Suprapubic skin (tissue), 4 donors: ENCODE data around the gene REXO1. TPM values are rescaled to one million over a fixed set of nuclear protein-coding genes. Genes with fewer than 3 reads are reported as not detected.
A peak's percentile ranks its signal among the peaks of the same experiment; 100 is the strongest.

Experiments
- DNase-seq, 2 donors: peaks; one replicate each; pipeline ENCODE4 v3.0.0-alpha.2; 2019; ENCODE audit warnings: low spot score in 2 of 2
- H3K27ac ChIP-seq: fragments of 200-600 bp; sonication (generic); one replicate; pipeline ENCODE4 v1.5.1; 2019
- H3K27me3 ChIP-seq: fragments of 200-600 bp; sonication (generic); one replicate; pipeline ENCODE4 v1.5.1; 2019
- H3K36me3 ChIP-seq: fragments of 200-600 bp; sonication (generic); one replicate; pipeline ENCODE4 v1.5.1; 2019
- H3K4me1 ChIP-seq: fragments of 200-600 bp; sonication (generic); one replicate; pipeline ENCODE4 v1.5.1; 2019
- H3K4me3 ChIP-seq: fragments of 200-600 bp; sonication (generic); one replicate; pipeline ENCODE4 v1.5.1; 2019; ENCODE audit warnings: mild to moderate bottlenecking
- H3K9me3 ChIP-seq: fragments of 200-600 bp; sonication (generic); one replicate; pipeline ENCODE4 v1.5.1; 2019
- EP300 ChIP-seq: sonication (generic); formaldehyde crosslinking; IDR thresholded peaks from one replicate; pipeline ENCODE4 v1.6.1; 2017; ENCODE audit warnings: antibody characterized with exemption
- POLR2A ChIP-seq, 2 donors: fragments of 450-650 bp; IDR thresholded peaks; one replicate each; pipeline ENCODE4 v1.6.1; 2017; ENCODE audit warnings: antibody characterized with exemption in 2 of 2, mild to moderate bottlenecking in 2 of 2, moderate library complexity in 2 of 2
- POLR2AphosphoS5 ChIP-seq, 3 donors: sonication (generic); formaldehyde crosslinking; IDR thresholded peaks; one replicate each; pipeline ENCODE4 v1.6.1; 2017; ENCODE audit warnings: antibody characterized with exemption in 3 of 3
- WGBS: methylation state at CpG from one replicate; pipeline ENCODE4 v1.1.5; 2018; 5-methylcytosine and 5-hydroxymethylcytosine counted together
- total RNA-seq, 4 donors: library from RNA; depleted of rRNA; stranded (reverse); fragments of >200 nt; gene quantifications; one replicate each; pipeline ENCODE4 v1.1.0, GENCODE V29; 2016
- TF ChIP-seq, protein P1 (sequence below), 2 donors: fragments of 200-600 bp in 1 of 2; fragments of 450-650 bp in 1 of 2; sonication (generic) in 1 of 2; IDR thresholded peaks; one replicate each; pipeline ENCODE4 v1.5.1; 2016 to 2019; ENCODE audit warnings: antibody characterized with exemption in 2 of 2, mild to moderate bottlenecking in 1 of 2, moderate library complexity in 1 of 2

Gene REXO1
- total RNA-seq, 4 donors from 2014 or later = 31.8 to 63.1 (median 38.3) TPM

DNA sequence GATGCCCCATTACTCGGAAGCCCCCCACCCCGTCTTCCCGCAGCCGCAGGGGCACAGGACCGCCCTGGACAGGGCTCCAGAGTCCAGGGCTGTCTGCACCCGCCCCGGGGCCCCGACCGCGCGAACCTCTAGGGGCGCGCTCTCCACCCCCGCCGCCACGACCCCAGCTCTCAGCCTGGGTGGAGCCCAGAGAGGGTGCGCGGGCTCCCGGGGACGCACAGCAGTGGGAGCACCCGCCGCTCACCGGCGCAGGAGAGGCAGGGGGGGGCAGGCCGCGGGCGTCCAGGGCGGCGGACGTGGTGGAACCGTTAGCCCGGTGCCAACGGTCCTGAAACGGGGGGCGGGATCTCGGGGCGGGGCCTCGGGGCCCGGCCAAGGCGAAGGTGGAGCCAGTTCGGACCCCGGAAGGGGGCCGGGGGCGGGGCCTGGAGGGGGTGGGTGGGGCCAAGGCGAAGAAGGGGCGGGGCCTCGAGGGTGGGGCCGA is 36.3 kb downstream of the REXO1 start, which contains the start of gene ATP8B3:
Gene ATP8B3, minus strand, starts transcription at position 335 of the 484 bp plus-strand sequence. CDS start 540 bp downstream, outside the sequence.
- Histone ChIP-seq H3K36me3 (peaks cover 21% of the 10 kb centered on the region), H3K27ac (peak within 1 kb of the TSS; percentile 53), H3K4me1 (peaks cover 29% of the 10 kb centered on the region), H3K27me3 (no peaks in the 10 kb centered on the region), H3K4me3 (peak within 1 kb of the TSS; percentile 55), H3K9me3 (no peaks in the 10 kb centered on the region)
- no peak for TF ChIP-seq POLR2A (IDR thresholded peaks at IDR 0.05)
- TF ChIP-seq EP300 = no peak
- TF ChIP-seq, protein P1, sequence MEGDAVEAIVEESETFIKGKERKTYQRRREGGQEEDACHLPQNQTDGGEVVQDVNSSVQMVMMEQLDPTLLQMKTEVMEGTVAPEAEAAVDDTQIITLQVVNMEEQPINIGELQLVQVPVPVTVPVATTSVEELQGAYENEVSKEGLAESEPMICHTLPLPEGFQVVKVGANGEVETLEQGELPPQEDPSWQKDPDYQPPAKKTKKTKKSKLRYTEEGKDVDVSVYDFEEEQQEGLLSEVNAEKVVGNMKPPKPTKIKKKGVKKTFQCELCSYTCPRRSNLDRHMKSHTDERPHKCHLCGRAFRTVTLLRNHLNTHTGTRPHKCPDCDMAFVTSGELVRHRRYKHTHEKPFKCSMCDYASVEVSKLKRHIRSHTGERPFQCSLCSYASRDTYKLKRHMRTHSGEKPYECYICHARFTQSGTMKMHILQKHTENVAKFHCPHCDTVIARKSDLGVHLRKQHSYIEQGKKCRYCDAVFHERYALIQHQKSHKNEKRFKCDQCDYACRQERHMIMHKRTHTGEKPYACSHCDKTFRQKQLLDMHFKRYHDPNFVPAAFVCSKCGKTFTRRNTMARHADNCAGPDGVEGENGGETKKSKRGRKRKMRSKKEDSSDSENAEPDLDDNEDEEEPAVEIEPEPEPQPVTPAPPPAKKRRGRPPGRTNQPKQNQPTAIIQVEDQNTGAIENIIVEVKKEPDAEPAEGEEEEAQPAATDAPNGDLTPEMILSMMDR (IDR thresholded peaks at IDR 0.05) = peak in 1 of 2 donors; percentile 9
- TF ChIP-seq POLR2AphosphoS5 (IDR thresholded peaks at IDR 0.05) = no peak
- 4% methylated on average over 5 of the region's 48 CpGs for WGBS
- DNase-seq = peak in 1 of 2 donors; percentile 86

- TF ChIP-seq POLR2AphosphoS5 (IDR thresholded peaks at IDR 0.05) (no peak), EP300 (no peak), POLR2A (IDR thresholded peaks at IDR 0.05) (no peak)
- TF ChIP-seq, protein P1 (IDR thresholded peaks at IDR 0.05) = no peak
- Histone ChIP-seq H3K27ac (peak overlapping the region; percentile 53), H3K9me3 (no peaks in the 10 kb centered on the region), H3K4me1 (peaks cover 29% of the 10 kb centered on the region), H3K36me3 (peaks cover 16% of the 10 kb centered on the region), H3K4me3 (peak overlapping the region; percentile 55), H3K27me3 (no peaks in the 10 kb centered on the region)
- 13% methylated on average over 6 of the region's 13 CpGs for WGBS
- peak; percentile 89 to 91 for DNase-seq
These were observed 36.8 kb downstream of the REXO1 start for GRCh38 chr19:1811472-1811894.

DNA sequence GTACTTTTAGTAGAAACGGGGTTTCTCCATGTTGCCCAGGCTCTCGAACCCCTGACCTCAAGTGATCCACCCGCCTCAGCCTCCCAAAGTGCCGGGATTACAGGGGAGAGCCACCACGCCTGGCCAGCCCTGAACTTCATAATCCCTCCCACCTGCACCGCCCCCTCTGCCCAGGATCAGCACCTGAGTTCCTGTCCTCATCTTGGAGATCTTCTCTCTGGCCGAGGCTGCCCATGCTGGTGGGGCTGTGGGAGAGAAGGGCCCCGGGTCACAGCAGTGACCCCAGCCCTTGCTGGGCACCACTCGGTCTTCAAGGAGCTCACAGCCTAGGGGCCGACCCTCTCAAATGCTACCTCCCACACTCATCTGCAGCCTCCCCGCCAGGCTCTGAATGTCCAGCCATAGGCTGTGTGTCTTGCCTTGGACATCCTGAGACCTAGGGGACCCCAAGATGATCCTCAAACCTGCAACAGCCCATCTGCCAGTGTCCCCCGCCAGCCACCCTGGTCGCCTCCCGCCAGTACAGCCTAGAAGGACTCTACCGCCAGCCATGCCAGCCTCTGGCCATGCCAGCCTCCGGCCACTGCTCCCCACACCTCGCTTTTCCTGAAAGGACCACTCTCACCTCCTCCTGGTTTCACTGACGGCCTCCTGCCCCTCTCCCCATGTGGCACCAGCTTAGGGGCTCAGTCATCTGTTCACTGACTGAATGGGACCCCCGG is 37.7 kb downstream of the REXO1 start:
- peak in 1 of 2 donors; percentile 65 for DNase-seq

GRCh38 chr19:1809678-1810077 is 38.6 kb downstream of the REXO1 start:
- TF ChIP-seq EP300 = no peak
- TF ChIP-seq POLR2A (IDR thresholded peaks at IDR 0.05) = no peak
- no peak for TF ChIP-seq POLR2AphosphoS5 (IDR thresholded peaks at IDR 0.05)
- Histone ChIP-seq H3K36me3 (no peaks in the 10 kb centered on the region), H3K4me1 (peaks cover 29% of the 10 kb centered on the region), H3K4me3 (no peak overlapping the region), H3K27me3 (no peaks in the 10 kb centered on the region), H3K9me3 (no peaks in the 10 kb centered on the region), H3K27ac (no peak overlapping the region)
- peak in 1 of 2 donors; percentile 62 for DNase-seq
- 65% methylated on average over 4 of the region's 18 CpGs for WGBS

More for the DNA sequence above, 37.7 kb downstream of the REXO1 start:
- Histone ChIP-seq H3K27me3 (no peaks in the 10 kb centered on the region), H3K36me3 (peaks cover 7% of the 10 kb centered on the region), H3K4me1 (peaks cover 29% of the 10 kb centered on the region), H3K9me3 (no peaks in the 10 kb centered on the region), H3K4me3 (no peak overlapping the region), H3K27ac (no peak overlapping the region)
- TF ChIP-seq, protein P1 (IDR thresholded peaks at IDR 0.05) = no peak
- TF ChIP-seq EP300 (no peak), POLR2AphosphoS5 (IDR thresholded peaks at IDR 0.05) (no peak), POLR2A (IDR thresholded peaks at IDR 0.05) (no peak)
- 91% methylated on average over 17 of the region's 19 CpGs for WGBS

DNA sequence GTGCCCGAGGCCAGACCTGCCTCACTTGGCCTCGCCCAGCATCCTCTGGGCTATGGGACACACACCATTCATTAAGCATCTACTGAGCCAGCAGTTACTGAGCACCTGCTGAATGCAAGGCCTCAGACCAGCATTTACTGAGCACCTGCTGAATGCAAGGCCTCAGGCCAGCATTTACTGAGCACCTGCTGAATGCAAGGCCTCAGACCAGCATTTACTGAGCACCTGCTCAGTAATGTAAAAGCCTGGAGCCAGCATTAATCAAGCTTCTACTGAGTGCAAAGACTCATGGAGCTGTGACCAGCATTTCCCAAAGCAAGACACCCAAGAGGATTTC is 39.9 kb downstream of the REXO1 start:
- H3K27ac ChIP-seq = no peak overlapping the region

More for the DNA sequence above, 39.9 kb downstream of the REXO1 start:
- DNase-seq = no peak
- peaks cover 28% of the 10 kb centered on the region for H3K4me1 ChIP-seq
- no CpG with 5 or more reads among the region's 2 CpGs for WGBS
- no peaks in the 10 kb centered on the region for H3K36me3 ChIP-seq
- no peak for TF ChIP-seq EP300
- TF ChIP-seq, protein P1 (IDR thresholded peaks at IDR 0.05) = no peak
- no peak for TF ChIP-seq POLR2A (IDR thresholded peaks at IDR 0.05)
- no peaks in the 10 kb centered on the region for H3K27me3 ChIP-seq
- no peak overlapping the region for H3K4me3 ChIP-seq
- no peaks in the 10 kb centered on the region for H3K9me3 ChIP-seq
